Tibial nerve (tissue), 3 donors: ENCODE data around the gene MDM4.

Experiments used
- POLR2A ChIP-seq, 2 donors: fragments of 450-650 bp; IDR thresholded peaks; one replicate each; pipeline ENCODE4 v1.6.1; 2017; ENCODE audit warnings: antibody characterized with exemption in 2 of 2, mild to moderate bottlenecking in 2 of 2, moderate library complexity in 2 of 2
- TF ChIP-seq, protein P1 (sequence below), 5 experiments: fragments of 200-600 bp in 3 of 5; fragments of 450-650 bp in 2 of 5; sonication (generic) in 3 of 5; IDR thresholded peaks; one replicate each; pipeline ENCODE4 v1.5.1; 2016 to 2019; ENCODE audit warnings: antibody characterized with exemption in 5 of 5, mild to moderate bottlenecking in 3 of 5, moderate library complexity in 2 of 5

DNA sequence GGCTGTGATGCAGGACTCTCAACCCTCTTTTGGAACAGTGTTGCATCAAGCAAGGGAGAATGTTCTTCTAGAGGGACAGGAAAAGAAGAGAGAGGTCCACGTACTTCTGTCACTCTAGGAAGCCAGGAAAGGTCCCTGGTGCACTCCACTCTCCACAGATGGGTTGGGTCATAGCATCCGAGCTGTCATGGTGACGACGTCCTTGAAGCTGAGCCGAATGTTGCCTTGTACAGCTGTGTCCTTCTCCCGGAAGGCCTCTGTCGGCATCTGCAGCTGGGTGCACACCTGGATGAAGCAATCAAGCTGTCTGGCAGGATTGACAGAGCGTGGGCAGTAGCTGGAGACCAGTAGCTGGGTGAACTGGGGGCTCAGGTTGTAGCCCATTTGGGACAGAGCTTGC, 12.5 kb downstream of the MDM4 start:
- TF ChIP-seq, protein P1, sequence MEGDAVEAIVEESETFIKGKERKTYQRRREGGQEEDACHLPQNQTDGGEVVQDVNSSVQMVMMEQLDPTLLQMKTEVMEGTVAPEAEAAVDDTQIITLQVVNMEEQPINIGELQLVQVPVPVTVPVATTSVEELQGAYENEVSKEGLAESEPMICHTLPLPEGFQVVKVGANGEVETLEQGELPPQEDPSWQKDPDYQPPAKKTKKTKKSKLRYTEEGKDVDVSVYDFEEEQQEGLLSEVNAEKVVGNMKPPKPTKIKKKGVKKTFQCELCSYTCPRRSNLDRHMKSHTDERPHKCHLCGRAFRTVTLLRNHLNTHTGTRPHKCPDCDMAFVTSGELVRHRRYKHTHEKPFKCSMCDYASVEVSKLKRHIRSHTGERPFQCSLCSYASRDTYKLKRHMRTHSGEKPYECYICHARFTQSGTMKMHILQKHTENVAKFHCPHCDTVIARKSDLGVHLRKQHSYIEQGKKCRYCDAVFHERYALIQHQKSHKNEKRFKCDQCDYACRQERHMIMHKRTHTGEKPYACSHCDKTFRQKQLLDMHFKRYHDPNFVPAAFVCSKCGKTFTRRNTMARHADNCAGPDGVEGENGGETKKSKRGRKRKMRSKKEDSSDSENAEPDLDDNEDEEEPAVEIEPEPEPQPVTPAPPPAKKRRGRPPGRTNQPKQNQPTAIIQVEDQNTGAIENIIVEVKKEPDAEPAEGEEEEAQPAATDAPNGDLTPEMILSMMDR (IDR thresholded peaks at IDR 0.05) = no peak
- no peak for TF ChIP-seq POLR2A (IDR thresholded peaks at IDR 0.05)
